GM19238 (cell line): Measurements from ENCODE around the gene NSMCE4A.
"Not testable (repeated sequence)": the region's sequence is repeated elsewhere in the genome, so short reads cannot be mapped to it uniquely, and the experiment has no call there.

Source experiments
- DNase-seq: peaks from one replicate; pipeline ENCODE4 v3.0.0; 2011; ENCODE audit warnings: low spot score; ENCODE audit not compliant: insufficient read length

Gene NSMCE4A

DNA sequence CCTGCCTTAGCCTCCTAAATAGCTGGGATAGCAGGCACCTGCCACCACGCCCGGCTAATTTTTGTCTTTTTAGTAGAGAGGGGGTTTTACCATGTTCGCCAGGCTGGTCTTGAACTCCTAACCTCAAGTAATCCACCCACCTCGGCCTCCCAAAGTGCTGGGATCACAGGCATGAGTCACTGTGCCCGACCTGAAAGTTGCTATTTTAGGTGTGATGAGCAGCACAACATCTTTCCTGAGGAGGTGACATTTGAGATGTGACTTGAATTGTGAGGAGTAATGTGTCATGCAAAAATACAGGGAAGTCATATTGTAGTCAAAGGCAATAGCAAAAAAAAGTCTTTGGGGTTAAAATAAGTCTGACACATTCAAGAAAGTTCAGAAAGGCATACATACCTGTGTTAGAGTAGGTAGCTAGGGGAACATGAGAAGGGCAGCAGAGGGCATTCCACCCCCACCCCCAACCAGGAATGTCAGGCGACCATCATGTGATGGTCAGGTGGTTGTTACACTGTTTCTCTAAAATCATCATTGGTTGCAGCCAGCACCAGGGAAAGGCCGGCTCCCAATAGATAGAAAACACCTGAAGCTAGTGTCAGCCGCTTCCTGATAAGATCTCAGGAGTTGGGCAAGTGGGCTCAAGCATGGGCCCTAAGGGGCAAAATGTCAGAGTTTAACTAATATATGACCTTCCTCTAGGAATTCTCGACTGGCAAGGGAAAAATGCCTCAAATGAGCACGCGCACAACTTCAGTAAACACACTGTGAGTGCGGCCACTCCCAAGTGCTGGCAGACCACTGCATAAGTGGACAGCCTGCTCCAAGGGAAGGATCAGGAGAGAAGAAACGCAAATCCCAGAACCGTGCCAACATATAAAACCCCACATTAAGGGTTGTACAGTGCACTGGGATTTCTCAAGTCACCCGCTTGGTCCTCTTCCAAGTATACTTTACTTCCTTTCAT is 13.6 kb upstream of the NSMCE4A start, which contains the start of gene TACC2:
Gene TACC2, plus strand, starts transcription at position 803 of the 964 bp plus-strand sequence. CDS start 32,819 bp downstream, outside the sequence.
- no peak for DNase-seq

DNA sequence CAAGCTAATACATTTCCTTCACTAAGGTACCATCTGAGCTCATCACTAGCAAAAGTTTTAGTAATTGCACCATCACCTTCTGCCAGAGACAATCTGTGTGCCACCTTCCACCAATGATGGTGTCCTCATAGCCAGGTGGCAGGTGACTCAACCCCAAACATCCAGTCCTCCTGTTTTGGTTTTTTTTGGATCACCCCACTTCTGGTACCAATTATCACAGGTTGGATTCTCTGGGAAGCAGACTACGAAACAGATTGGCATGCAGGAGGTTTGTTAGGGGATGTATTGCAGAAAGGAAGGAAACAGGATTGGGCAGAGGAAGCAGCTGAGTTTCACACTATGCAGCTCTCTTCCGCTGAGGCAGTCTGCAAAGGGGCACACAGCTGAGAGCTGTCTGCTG is 9.4 kb upstream of the NSMCE4A start:
- no peak for DNase-seq

DNA sequence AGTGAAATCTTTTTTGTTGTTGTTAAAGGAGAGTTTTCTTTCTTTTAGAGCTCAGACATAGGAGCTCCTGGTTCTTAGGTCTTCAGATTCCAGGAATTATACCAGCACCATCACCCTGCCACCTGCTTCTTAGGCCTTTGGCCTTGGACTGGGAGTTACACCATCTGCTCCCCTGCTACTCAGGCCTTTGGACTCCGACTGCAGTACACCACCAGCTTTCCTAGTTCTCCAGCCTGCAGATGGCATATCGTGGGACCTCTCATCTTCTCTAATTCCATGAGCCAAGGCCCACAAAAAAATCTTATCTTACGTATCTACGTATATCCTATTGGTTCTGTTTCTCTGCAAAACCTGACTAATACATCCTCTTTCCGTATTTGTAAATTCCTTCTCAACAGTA is 8.8 kb upstream of the NSMCE4A start:
- no peak for DNase-seq

DNA sequence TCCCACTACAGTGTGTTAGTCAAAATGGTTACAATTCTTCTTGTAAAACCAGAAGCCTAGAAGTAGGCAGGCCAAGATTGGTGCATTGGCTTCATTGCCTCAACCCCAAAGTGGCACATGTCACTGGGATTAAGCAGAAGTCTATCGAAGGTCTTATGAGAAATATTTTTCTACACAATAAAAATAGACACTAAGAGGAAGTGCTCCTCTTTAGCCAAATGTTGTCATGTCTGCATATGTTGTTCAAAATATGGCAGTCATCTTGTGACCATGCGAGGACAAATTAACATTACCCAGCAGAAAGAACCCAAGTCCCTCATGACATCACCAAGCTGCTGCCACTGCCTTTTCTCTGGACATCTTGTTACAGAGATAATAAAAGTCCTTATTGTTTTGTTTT is 6.3 kb upstream of the NSMCE4A start:
- DNase-seq: no peak

DNA sequence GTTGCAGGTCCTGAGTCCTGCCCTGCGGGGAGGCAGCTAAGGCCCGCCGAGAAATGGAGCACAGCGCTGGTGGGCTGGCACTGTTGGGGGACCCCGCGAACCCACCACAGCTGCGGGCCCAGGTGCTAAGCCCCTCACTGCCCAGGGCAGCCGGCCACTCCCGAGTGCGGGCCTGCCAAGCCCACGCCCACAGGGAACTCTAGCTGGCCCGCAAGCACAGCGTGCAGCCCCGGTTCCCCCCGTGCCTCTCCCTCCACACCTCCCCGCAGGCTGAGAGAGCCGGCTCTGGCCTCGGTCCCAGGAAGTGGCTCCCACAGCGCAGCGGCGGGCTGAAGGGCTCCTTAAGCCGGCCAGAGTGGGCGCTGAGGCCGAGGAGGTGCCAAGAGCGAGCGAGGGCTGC is 3.5 kb upstream of the NSMCE4A start:
- DNase-seq: no peak

DNA sequence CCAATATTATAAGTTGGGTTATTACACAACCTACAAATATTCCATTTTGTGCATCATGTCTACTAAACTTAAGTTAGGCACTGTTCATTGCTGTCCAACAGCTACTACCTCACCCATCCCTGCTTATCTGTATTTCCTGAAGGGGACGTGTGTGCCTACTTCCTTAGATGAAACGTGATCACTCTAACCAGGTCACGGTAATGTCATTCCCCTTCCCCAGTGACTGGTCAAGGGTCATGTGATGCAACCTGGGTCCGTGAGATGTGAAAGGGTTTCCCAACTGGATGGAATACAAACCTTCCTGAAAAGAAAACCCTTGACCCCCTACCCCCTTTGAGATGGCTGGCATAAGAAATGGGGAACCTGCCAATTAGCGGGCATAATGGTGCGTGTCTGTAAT is 1.6 kb upstream of the NSMCE4A start:
- no peak for DNase-seq

DNA sequence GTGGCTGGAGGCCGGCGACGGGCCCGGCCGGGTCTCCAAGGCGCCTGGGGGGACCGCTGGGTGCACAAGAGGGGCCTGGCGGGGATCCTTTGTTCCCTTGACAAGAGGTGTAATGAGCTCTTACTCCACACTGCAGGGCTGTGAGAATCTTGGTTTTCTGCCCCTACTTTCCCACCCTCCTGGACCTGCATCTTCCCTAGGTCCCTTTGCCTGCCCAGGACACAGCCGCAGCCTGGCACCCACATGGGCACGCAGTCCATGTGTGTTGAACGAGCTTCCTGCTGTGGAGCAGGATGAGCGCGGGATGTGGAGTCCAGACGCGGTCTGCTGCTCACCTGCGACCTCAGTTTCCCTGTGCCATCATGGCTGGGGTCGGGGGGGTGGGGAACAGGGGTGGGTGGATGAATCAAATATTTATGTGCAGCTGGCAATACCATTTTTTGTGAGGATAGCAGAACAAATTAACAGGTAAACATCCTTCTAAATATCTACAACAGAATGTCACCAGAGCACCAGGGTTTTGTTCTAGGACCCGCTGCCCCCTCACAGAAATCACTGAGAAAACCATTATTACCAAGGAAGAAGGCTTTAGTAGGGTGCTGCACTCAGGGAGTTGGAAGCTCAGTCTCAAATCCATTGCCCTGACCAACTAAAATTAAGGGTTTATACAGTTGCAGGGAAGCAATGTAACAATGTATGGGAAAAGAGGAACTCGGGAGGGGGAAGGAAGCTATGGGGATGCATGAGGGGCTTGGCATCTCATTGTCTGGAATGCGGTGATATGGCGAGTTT is 474 bp upstream of the NSMCE4A start:
- DNase-seq: no peak

DNA sequence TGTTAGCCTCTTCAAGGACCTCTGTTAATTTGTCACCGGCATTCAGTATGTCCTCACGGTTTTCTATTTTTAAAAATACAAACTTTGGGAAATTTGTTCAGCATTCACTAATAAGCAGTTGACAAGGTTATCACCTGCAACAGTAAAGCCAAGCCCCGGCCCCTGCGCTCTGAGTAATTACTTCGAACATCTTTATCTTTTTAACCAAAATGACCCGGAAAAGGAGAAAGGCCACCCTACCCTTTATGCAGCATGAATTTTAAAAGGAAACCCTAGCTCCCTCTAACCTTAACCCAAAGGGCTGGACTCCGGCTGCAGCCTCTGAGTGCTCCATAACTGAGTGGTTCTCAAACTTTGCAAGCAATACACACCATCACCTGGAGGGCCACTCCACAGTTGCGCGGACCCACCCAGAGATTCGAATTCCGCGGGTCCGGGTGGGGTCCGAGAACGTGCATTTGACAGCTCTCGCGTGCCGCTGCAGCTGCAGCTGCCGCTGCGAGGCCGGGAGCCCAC is 940 bp downstream of the NSMCE4A start:
- peak; percentile 31 for DNase-seq

DNA sequence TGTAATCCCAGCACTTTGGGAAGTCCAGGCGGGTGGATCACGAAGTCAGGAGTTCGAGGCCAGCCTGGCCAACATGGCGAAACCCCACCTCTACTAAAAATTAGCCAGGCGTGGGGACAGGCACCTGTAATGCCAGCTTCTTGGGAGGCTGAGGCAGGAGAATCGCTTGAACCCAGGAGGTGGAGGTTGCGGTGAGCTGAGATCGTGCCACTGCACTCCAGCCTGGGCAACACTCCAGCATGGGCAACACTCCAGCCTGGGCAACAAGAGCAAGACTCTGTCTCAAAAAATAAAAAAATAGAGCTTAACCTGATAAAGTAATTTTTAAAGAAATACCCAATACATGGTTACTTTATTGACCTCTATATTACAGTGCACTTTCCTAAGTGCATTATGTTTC is 5.9 kb downstream of the NSMCE4A start:
- DNase-seq: not testable (repeated sequence)

DNA sequence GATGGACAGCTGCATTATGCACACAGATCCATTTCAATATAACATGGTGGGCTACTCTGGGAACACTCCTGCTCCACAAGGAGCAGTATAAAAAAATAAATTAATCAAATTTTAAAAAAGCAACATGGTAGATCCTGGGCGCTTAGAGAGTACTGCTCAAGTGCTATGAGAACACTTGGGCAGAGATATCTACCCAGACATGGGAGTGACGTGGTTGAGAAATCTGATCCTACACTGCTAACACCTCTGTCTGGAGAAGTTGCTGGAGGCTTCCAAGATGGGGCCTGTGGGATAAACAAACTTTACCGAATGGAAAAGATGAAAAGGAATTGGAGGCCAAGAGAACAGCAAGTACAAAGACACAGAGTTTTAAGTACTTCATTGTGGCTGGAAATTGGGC is 9.0 kb downstream of the NSMCE4A start:
- no peak for DNase-seq

DNA sequence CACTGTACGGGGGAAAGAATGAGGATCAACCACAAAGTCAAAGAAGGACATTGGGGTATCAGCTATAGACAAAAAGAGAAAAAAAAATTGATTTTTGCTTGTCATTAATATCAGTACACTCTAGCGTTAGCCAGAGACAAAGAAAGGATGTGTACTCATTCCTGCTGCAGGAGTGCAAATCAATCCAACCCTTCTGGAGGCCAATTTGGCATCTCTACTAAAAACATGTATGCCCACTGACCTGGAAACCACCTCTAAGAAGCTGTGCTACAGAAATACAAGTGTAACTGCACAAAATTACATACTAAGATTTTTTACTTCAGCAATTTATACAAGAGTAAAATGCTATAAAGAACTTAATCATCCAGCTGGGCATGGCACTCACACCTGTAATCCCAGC is 13.6 kb downstream of the NSMCE4A start:
- DNase-seq: no peak

DNA sequence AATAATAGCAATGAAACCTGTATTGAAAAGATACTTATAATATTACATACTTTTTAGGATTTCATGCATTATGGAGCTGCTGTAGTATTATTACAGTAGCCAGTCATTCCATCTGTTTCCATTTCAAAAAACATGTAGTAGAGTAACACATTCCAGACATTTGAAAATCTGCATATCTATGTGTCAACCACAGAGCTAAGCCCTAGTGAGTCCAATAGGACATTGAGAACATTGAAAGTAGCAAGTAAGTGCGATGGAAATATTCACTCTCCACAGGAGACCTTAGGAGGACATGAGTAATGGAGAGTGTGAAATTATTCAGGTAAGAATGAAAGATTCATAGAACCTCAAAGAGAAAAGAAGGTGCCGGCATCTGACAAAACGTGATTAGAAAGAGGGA is 15.3 kb downstream of the NSMCE4A start:
- DNase-seq: no peak

DNA sequence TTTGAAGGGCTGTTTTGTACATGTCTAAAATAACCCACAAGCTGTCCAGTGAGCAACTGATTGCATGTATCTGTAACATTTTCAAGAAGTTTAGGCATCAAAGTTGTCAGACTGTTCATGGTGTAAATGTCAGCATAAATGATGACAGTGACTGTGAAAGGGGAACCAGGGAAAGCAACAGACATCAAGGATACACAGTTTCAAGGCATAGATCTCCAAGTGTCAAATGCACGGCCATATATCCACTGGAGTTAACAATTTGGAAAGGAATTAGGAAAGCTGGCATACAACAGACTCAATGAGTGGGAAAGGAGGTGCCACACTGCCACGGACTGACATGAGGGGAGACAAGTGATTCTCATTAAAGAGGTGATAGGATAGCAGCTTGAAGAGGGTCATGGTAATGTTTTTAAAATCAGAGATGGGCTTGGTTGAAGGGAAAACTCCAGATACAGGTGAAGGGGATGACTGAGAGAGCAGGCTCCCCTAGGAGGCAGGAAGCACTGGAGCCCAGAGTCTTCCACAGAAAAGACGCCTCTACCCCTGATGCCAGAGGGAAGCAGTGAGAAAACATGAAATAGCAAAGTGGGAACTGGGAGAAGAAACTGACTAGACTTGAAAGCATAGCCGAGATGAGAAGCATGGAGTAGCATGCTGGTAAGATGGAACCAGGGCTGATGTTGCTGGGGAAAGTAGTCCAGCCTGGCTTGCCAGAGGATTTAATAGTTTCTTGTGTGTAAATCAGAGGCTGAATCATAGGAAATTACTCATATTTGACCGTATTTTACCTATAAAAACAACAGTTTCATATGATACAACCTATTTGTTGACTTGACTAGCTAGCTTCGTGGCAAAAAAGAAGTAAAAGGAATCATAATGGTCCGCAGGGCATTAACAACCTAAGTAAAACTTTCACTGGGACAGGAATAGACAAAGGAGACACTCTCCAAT is 18.6 kb downstream of the NSMCE4A start:
- DNase-seq: no peak

DNA sequence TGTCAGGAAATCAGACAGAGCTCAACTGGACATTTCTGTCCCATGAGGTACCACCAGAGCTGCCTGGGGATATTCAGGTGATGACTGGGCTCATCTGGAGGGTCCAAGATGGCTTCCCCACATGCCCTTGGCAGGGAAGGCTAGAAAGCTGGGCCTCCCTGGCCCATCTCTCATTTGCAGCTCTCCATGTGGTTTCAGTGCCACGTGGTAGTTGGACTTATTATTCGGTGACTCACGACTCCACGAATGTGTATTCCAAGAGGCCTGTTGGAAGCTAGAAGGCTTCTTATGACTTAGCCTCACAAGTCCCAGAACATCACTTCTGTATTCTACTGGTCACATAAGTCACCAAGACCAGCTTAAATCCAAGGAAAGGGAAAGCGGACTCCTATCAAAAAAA is 22.8 kb downstream of the NSMCE4A start:
- DNase-seq: no peak

DNA sequence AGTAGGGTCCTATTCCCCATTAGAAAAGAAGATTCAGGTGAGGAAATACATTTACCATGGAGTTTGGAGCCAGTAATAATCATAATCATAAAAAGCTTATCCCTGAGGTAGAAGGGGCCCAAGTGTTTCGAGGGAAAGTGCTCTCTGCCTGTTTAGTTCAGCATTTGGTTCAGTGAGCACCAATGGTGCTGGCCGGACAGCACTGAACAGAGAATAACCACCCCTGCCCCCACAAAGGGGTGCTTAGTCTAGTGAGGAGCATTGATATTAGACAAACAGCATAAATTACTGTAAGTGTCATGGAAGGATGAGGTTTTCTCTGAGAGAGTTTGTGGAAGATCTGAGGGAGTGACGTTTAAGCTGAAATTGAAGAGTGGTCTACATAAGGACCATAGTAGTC is 25.6 kb downstream of the NSMCE4A start:
- no peak for DNase-seq

DNA sequence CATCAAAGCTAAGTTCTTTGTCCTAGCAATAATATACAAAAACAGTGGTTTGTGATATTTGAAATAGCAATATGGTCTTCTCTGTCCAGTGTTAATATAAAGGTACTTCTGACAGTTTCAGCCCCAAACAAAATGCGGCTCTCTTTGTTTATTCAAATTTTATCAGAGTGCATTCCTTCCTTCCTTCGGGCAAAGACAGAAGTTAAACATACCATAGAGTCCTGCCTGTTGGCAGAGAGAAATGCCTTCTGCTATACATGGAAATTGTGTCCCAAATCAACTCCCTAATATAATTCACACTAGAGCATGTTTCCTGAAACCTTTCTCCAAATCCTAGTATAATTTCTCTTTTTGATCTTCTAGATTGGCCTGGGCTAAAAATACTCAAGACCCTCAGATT is 26.0 kb downstream of the NSMCE4A start:
- DNase-seq: no peak

DNA sequence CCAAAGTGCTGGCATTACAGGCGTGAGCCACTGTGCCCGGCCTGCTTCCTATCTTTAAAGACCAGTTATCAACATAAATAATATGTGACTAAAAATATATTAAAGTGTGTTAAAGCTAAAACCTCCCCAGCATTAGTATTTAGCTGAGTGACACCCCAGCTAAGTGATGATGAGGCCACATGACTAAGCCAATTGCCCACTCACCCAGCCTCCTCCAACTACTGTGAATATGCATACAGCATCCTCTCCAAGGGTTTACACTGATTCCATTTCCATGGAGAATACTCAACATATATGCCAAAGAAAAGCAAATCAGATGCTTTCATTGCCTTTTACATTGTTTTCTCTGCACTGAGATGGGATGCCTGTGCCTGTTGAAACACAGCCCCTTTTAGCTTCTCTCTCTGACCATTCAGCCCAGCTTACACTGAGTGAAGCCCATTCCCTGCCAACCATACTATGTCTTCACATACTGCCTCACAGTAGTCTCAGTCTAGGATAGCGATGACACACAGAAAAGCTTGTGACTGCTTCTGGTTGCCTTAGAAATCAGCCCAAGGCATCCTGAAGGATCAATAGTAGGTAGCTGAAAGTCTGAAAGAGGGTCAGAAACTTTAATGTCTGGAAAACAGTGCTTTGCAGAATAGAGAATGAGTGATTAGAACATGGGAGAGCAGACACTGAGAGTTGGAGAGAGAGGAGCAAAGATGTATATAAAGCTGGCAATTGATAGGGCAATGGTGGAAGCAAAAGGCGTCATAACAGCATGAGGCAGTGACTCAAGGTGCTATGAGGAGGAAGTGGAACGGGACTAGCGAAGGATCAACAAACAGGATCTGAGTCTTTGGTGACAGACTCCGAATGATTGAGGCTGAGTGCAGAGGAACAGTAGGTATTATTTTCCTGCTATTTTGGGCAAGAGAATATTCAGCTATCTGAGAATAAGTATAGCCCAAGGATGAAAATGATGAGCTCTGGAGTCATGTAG is 27.4 kb downstream of the NSMCE4A start:
- no peak for DNase-seq

DNA sequence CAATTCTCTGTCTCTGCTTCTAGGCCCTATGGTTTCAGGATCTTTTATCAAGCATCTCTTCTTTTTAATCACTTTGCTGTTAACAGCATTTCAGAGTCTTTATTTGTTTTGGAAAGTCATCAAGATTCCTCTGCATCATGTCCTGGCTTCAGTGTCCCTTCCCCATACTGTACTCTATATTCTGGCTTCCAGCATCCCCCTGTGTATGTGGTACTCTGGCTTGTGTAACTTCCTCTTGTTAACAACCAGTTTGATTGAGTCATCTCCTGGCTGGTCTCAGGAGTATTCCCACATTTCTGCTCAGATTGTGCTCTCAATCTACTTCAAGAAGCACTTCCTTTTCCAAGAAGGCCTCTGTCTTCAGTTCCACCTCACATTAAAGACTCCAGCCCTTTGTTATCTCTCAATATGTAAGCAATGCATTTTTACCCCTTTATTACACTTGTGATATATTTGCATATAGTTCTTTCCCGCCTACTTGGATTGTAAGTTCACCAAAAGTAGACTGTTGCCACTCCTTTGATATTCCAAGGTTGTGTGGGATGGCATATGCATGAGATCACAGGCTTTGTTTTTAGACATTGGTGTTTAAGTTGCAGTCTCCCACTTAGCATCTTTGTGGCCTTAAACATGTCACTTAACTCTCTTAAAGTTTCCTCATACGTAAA is 32.1 kb downstream of the NSMCE4A start:
- DNase-seq: no peak

DNA sequence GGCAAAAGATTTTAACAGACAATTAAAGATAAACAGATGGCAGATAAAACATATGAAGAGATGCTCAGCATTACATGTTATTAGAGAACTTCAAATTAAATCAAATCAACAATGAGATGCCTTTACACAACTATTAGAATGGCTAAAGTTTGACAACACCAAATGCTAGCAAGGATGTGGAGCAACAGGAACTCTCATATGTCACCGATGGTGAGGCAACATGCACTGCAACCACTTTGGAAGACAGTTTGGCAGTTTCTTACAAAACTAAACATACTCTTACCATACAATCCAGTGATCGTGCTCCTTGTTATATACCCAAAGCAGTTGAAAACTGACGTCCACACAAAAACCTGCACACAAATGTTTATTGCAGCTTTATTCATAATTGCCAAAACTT is 33.5 kb downstream of the NSMCE4A start:
- no peak for DNase-seq
